GM12878 (cell line): ENCODE data around the gene CTIF.

Experiments used
- CBFB ChIP-seq: IDR thresholded peaks from 2 replicates; pipeline ENCODE4 v1.6.1; 2016; ENCODE audit warnings: antibody characterized with exemption, low read depth
- CBX3 ChIP-seq: fragments of 200-600 bp; sonication (generic); IDR thresholded peaks from 2 replicates; pipeline ENCODE4 v1.6.1; 2016; ENCODE audit warnings: low read depth, borderline replicate concordance
- CTCF ChIP-seq, 3 experiments: IDR thresholded peaks in 2 of 3; conservative IDR thresholded peaks in 1 of 3; 2 replicates each; pipeline ENCODE4 v1.5.1; 2011; ENCODE audit warnings: low read depth in 3 of 3, low read length in 3 of 3, mild to moderate bottlenecking in 3 of 3, control low read depth in 2 of 3, moderate library complexity in 2 of 3, inconsistent platforms in 1 of 3, mixed read lengths in 1 of 3; ENCODE audit not compliant: control insufficient read depth in 2 of 3, insufficient read depth in 1 of 3; ENCODE audit errors: extremely low read depth in 1 of 3
- JUNB ChIP-seq: IDR thresholded peaks from 2 replicates; pipeline ENCODE4 v1.6.1; 2016; ENCODE audit warnings: antibody characterized with exemption, mild to moderate bottlenecking
- JUND ChIP-seq: IDR thresholded peaks from 2 replicates; pipeline ENCODE4 v1.6.1; 2012; ENCODE audit warnings: low read depth, mild to moderate bottlenecking, low read length, improper control_type of control experiment, moderate library complexity
- MEF2A ChIP-seq: IDR thresholded peaks from 2 replicates; pipeline ENCODE4 v1.6.1; 2011; ENCODE audit warnings: low read depth, mild to moderate bottlenecking, low read length, moderate library complexity; ENCODE audit not compliant: insufficient read depth
- RFX5 ChIP-seq: IDR thresholded peaks from 2 replicates; pipeline ENCODE4 v1.6.1; 2011; ENCODE audit warnings: low read depth, low read length, improper control_type of control experiment
- SMAD1 ChIP-seq: fragments of 450-650 bp; IDR thresholded peaks from 2 replicates; pipeline ENCODE4 v1.6.1; 2018; ENCODE audit warnings: mild to moderate bottlenecking, low read depth; ENCODE audit not compliant: partially characterized antibody
- YY1 ChIP-seq: IDR thresholded peaks from 2 replicates; pipeline ENCODE4 v1.6.1; 2011; ENCODE audit warnings: low read depth, mild to moderate bottlenecking, low read length

- TF ChIP-seq RFX5 (no peak), CBFB (no peak), YY1 (no peak), JUNB (no peak), SMAD1 (no peak), CTCF (IDR thresholded peaks at IDR 0.05 in 2 of 3, conservative IDR thresholded peaks at IDR 0.05 in 1 of 3; ENCODE audit: control insufficient read depth in 2 of 3, extremely low read depth in 1 of 3, insufficient read depth in 1 of 3, low read depth in 3 of 3, low read length in 3 of 3) (no peak), CBX3 (no peak), MEF2A (no peak), JUND (no peak)
Observed at GRCh38 chr18:48817021-48817461, 278.2 kb downstream of the CTIF start.
